ENCODE data around the gene MAP3K12. TPM values are rescaled to one million over a fixed set of nuclear protein-coding genes. Genes with fewer than 3 reads are reported as not detected.

Gene MAP3K12
- total and polyA plus RNA-seq, 2 of the 13 experiments (the other 11 are each of a cell fraction or from before 2014, with no cell fraction given), result 0.20 to 1.1 TPM

- Histone ChIP-seq H3K9ac (ENCODE audit: insufficient read depth, low read depth, low read length) (no peak overlapping the region), H3K36me3 (replicated peaks in 1 of 2; ENCODE audit: control insufficient read depth in 1 of 2, insufficient read depth in 2 of 2, low read length in 2 of 2) (peaks cover 10 to 46% of the 10 kb centered on the region in 2 experiments; a peak in 4 of 5 replicates), H3K4me3 (replicated peaks in 1 of 3; ENCODE audit: insufficient read depth in 1 of 3, low read depth in 2 of 3, low read length in 3 of 3) (no peak overlapping the region), H4K20me1 (ENCODE audit: insufficient read depth, low read length) (no peaks in the 10 kb centered on the region), H3K79me2 (ENCODE audit: insufficient read depth, low read length) (no peaks in the 10 kb centered on the region), H2AFZ (ENCODE audit: low read length) (no peak overlapping the region), H3K4me1 (ENCODE audit: insufficient read depth, low read length) (no peaks in the 10 kb centered on the region), H3K9me3 (ENCODE audit: low read length) (no peaks in the 10 kb centered on the region), H3K4me2 (ENCODE audit: low read depth, low read length) (no peak overlapping the region), H3K27me3 (ENCODE audit: control insufficient read depth in 1 of 2, insufficient read depth in 2 of 2, low read length in 2 of 2) (no peaks in the 10 kb centered on the region), H3K27ac (ENCODE audit: extremely low read length, insufficient read depth, low read length) (no peak overlapping the region)
- DNase-seq (ENCODE audit: low spot score) (no peak), ATAC-seq (no peak), FAIRE-seq (no peak)
- ChIA-PET POLR2A (interaction anchor here (3.0 kb wide), 1 partner anchor 9 kb away, joined by 20 read pairs; the partner anchor contains the start of gene TARBP2), CTCF (ENCODE audit: low intra/inter-chr PET ratio, low total read pairs) (no interaction called here)
- in situ Hi-C loops (cut with HindIII; ENCODE audit: extremely low pct_ligation_motif_present, low pct_unique_long_range_greater_than_20kb) (no loop called here), intact Hi-C loops (cut with micrococcal nuclease; ENCODE audit: unreplicated experiment) (no loop called here)
- WGBS (ENCODE audit: low lambda C conversion rate), result 94% methylated on average over 7 of the region's 9 CpGs
- BruUV-seq (replicated peaks), result no TSS peak
- no peak for TF ChIP-seq TGIF2 (CRISPR knock-in tag; IDR thresholded peaks at IDR 0.05)
- no peak for TF ChIP-seq ZNF768 (CRISPR knock-in tag; IDR thresholded peaks at IDR 0.05)
- TF ChIP-seq NFE2 (CRISPR knock-in tag; IDR thresholded peaks at IDR 0.05), result no peak
- TF ChIP-seq ZNF691 (CRISPR knock-in tag; IDR thresholded peaks at IDR 0.05; ENCODE audit: borderline replicate concordance, low read depth), result no peak
- no peak for TF ChIP-seq RXRA (CRISPR knock-in tag; IDR thresholded peaks at IDR 0.05)
- TF ChIP-seq HNRNPL (IDR thresholded peaks at IDR 0.05; ENCODE audit: low read depth, low read length), result no peak
- TF ChIP-seq TP53 (CRISPR knock-in tag; conservative IDR thresholded peaks at IDR 0.05), result no peak
- TF ChIP-seq ZNF280D (CRISPR knock-in tag; IDR thresholded peaks at IDR 0.05), result no peak
- no peak for TF ChIP-seq TEAD2 (CRISPR knock-in tag; IDR thresholded peaks at IDR 0.05)
- no peak for TF ChIP-seq ZSCAN31 (CRISPR knock-in tag; IDR thresholded peaks at IDR 0.05; ENCODE audit: low read depth)
- TF ChIP-seq ZNF790 (CRISPR knock-in tag; IDR thresholded peaks at IDR 0.05; ENCODE audit: borderline replicate concordance), result no peak
- no peak for TF ChIP-seq ATF7-NPFF (CRISPR knock-in tag; IDR thresholded peaks at IDR 0.05; ENCODE audit: low read depth)
- no peak for TF ChIP-seq PTBP1 (IDR thresholded peaks at IDR 0.05; ENCODE audit: low read depth, low read length, poor library complexity, severe bottlenecking)
Measured at GRCh38 chr12:53510181-53510812, 11.0 kb upstream of the MAP3K12 start.

All from HepG2 (cell line).